Activated CD8-positive, alpha-beta T cell treated with anti-CD3 and anti-CD28 coated beads for 36 hours (primary cell): Measurements from ENCODE around the gene MAP4K4. TPM values are rescaled to one million over a fixed set of nuclear protein-coding genes. Genes with fewer than 3 reads are reported as not detected.

Experiments used
- ATAC-seq: fragments of 200-7000 bp; cut with Tn5 transposase; one replicate; pipeline ENCODE4 v1.10.0; 2021; ENCODE audit warnings: mild to moderate bottlenecking, moderate library complexity
- CTCF ChIA-PET: fragments of 350-600 bp; sonication (Branson Sonifier 250); formaldehyde crosslinking; loops from one replicate; lab custom pipeline; 2021; ENCODE audit warnings: antibody characterized with exemption; lab: Charles Lee
- POLR2A ChIA-PET: fragments of 350-600 bp; sonication (Branson Sonifier 250); formaldehyde crosslinking; loops from one replicate; lab custom pipeline; 2021; ENCODE audit warnings: antibody characterized with exemption; lab: Charles Lee
- DNase-seq: peaks from one replicate; pipeline ENCODE4 v3.0.0-alpha.2; 2020
- H3K27ac Mint-ChIP-seq: one replicate; pipeline ENCODE4 v1.8.0; 2021; ENCODE audit warnings: mild to moderate bottlenecking, mixed read lengths
- H3K27me3 Mint-ChIP-seq: one replicate; pipeline ENCODE4 v1.8.0; 2021; ENCODE audit warnings: mixed read lengths
- H3K36me3 Mint-ChIP-seq: one replicate; pipeline ENCODE4 v1.8.0; 2021; ENCODE audit warnings: low read depth, mixed read lengths
- H3K4me1 Mint-ChIP-seq: one replicate; pipeline ENCODE4 v1.8.0; 2021; ENCODE audit warnings: low read depth, mixed read lengths
- H3K4me3 Mint-ChIP-seq: one replicate; pipeline ENCODE4 v1.8.0; 2021; ENCODE audit warnings: mild to moderate bottlenecking, moderate library complexity, mixed read lengths
- H3K9me3 Mint-ChIP-seq: one replicate; pipeline ENCODE4 v1.8.0; 2021; ENCODE audit warnings: mixed read lengths
- intact Hi-C: fragments of 100-400 bp; cut with micrococcal nuclease; formaldehyde crosslinking; loops from one replicate; pipeline ENCODE4 v1.10.0; 2022
- total RNA-seq, 2 experiments: library from RNA; stranded (reverse); gene quantifications; one replicate each; pipeline ENCODE4 v1.2.3, GENCODE V29; 2021
- TF ChIP-seq, protein P1 (sequence below): fragments of 200-600 bp; IDR thresholded peaks from one replicate; pipeline ENCODE4 v1.8.0; 2022; ENCODE audit warnings: antibody characterized with exemption, mild to moderate bottlenecking

The MAP4K4 gene
- 10 to 100 TPM; 26.3 to 27.3 TPM for total RNA-seq

DNA sequence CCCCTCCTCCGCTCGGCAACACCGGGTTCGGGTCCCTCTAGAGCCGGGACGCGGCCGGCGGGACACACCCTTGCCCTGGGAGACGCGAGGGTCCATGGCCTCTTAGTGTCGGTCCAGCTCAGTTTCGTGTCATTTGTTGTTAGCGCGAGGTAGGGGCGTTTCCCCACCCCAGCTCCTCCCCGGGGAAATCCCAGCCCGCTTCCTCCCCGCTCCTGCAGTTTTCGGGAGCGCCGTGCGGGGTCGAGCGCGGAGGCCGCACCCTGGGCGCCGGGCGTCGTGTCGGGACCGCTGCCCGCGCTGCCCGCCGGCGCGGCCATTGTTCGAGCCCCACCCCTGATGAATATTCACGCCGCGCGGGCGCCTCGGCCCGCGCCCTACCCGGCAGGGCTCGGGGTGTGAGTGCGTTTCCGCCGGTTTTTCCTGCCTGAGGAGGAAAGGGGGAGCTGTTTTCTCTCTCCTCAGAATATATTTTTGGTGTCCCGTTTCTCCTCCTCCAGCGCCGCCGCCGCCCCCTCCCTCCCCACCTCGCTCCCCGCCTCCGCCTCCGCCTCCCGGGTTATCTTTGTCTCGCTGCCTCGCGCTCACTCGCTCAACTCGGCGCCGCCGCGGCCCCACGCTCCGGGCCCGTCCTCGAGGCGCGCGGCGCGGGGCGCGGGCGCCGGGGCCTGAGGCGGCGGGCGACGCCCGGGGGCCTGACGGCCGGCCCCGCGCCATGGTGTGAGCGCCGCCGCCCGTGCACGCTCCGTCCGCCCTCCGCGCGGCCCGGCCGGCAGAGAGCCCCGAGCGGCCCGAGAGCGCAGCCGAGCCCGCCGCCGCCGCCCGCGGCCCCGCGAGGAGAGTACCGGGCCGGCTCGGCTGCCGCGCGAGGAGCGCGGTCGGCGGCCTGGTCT lies at the start of gene MAP4K4:
TSS of gene MAP4K4 (plus strand) at position 584 of the 890 bp plus-strand sequence. CDS start 374 bp downstream, outside the sequence.
- peaks cover 6% of the 10 kb centered on the region for H3K36me3 Mint-ChIP-seq
- ATAC-seq: peak; percentile 41
- peak; percentile 75 for DNase-seq
- H3K4me1 Mint-ChIP-seq: peaks cover 25% of the 10 kb centered on the region
- peak within 1 kb of the TSS; percentile 76 for H3K4me3 Mint-ChIP-seq
- TF ChIP-seq, protein P1, sequence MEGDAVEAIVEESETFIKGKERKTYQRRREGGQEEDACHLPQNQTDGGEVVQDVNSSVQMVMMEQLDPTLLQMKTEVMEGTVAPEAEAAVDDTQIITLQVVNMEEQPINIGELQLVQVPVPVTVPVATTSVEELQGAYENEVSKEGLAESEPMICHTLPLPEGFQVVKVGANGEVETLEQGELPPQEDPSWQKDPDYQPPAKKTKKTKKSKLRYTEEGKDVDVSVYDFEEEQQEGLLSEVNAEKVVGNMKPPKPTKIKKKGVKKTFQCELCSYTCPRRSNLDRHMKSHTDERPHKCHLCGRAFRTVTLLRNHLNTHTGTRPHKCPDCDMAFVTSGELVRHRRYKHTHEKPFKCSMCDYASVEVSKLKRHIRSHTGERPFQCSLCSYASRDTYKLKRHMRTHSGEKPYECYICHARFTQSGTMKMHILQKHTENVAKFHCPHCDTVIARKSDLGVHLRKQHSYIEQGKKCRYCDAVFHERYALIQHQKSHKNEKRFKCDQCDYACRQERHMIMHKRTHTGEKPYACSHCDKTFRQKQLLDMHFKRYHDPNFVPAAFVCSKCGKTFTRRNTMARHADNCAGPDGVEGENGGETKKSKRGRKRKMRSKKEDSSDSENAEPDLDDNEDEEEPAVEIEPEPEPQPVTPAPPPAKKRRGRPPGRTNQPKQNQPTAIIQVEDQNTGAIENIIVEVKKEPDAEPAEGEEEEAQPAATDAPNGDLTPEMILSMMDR: no peak
- ChIA-PET CTCF (interaction anchor here (0.7 to 1.8 kb wide), 9 partner anchors 8 to 278 kb away, joined by 3 to 11 read pairs (median 4); no protein-coding TSS in a partner anchor), POLR2A (interaction anchor here (0.7 to 1.7 kb wide), 8 partner anchors 20 to 335 kb away, joined by 3 to 5 read pairs (median 4); no protein-coding TSS in a partner anchor)
- H3K27ac Mint-ChIP-seq: peak within 1 kb of the TSS; percentile 80
- H3K9me3 Mint-ChIP-seq: peaks cover 3% of the 10 kb centered on the region
- H3K27me3 Mint-ChIP-seq: peaks cover 2% of the 10 kb centered on the region
- intact Hi-C loops: no loop called here

DNA sequence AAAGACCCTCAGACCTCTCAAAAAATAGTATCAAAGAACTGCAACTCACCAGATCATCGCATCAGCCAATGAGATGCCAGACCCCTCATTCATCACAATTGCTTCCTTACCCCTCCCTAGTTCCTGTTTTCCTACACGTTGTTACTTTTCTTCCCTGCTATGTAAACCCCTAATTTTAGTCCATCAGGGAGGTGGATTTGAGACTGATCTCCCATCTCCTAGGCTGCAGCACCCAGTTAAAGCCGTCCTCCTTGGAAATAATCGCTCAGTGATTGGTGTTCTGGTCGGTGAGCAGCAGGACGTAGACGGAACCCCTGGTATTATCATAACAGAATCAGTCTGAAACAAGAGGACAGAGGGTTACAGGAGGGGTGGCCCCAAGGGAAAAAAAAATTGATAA lies 44.0 kb upstream of the MAP4K4 start:
- Mint-ChIP-seq H3K27ac (peak overlapping the region; percentile 43), H3K27me3 (no peaks in the 10 kb centered on the region), H3K4me1 (peaks cover 25% of the 10 kb centered on the region), H3K9me3 (peaks cover 7% of the 10 kb centered on the region), H3K36me3 (peaks cover 4% of the 10 kb centered on the region), H3K4me3 (no peak overlapping the region)
- ChIA-PET CTCF (interaction anchor here (0.7 kb wide), 1 partner anchor 1047 kb away, joined by 3 read pairs; no protein-coding TSS in a partner anchor), POLR2A (interaction anchor here (0.8 kb wide), 1 partner anchor 19 kb away, joined by 3 read pairs; no protein-coding TSS in a partner anchor)
- TF ChIP-seq, protein P1: no peak
- intact Hi-C loops: loop anchor here (10.0 kb wide), 1 partner anchor 239 kb away; no protein-coding TSS in a partner anchor
- DNase-seq (no peak), ATAC-seq (no peak)

DNA sequence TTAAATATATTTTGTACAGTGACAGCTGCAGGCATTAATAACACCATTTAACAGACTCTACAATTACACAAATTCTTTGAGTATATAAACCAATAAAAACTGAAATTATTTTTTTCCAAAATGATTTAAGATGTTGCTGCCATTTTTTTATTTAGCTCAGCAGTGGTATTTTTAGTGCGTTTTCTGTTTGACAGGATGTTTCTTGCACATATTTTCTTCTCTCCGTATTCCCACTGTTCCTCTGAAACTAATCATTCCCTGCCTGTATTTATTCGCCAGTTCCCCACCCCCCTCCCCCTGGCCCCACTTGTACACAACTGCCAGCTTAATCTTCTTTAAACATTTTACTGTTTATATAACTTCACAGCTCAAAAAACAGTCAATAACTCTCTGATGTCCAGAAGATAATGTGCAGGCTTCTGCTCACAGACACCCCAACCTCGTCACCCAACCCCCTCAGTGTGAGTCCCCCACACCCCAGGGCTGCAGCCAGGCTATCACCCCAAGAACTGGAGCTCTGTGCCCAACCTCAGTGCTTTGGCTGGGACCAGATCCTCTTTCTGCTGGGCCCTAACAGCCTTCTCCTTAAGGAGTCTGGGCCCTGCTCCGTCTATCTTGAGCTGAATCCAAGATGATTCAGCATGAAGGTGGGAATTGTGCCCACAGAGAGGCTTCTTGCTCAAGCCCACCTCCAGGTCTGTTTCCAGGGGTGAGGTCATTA lies 41.6 kb upstream of the MAP4K4 start:
- intact Hi-C loops: loop anchor here (10.0 kb wide), 1 partner anchor 241 kb away; no protein-coding TSS in a partner anchor
- ChIA-PET POLR2A (interaction anchor here (1.5 kb wide), 1 partner anchor 41 kb away, joined by 4 read pairs; no protein-coding TSS in a partner anchor), CTCF (interaction anchor here (1.0 kb wide), 1 partner anchor 176 kb away, joined by 3 read pairs; no protein-coding TSS in a partner anchor)
- Mint-ChIP-seq H3K9me3 (peaks cover 7% of the 10 kb centered on the region), H3K27me3 (no peaks in the 10 kb centered on the region), H3K27ac (no peak overlapping the region), H3K4me1 (peaks cover 17% of the 10 kb centered on the region), H3K36me3 (peaks cover 4% of the 10 kb centered on the region), H3K4me3 (no peak overlapping the region)
- DNase-seq (no peak), ATAC-seq (no peak)
- TF ChIP-seq, protein P1: no peak

DNA sequence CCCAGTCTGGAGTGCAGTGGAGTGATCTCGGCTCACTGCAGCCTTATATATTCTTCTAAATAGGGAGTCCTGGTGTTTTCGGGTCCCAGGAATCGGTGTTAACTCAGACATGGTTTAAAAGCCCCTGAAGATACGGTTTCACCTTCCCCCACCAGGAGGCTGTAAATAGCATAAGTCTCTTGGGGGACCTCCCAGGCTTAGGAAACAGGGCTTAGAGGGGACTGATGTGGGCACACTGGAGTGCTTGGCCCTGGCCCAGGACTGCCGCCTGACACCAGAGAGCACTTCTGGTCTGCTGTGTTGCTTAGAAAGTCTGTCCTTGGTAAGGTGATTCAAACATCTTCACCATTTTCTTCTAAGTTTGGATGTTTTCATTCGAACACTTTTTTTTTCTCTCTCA lies 39.7 kb upstream of the MAP4K4 start:
- Mint-ChIP-seq H3K27me3 (no peaks in the 10 kb centered on the region), H3K27ac (no peak overlapping the region), H3K4me3 (no peak overlapping the region), H3K4me1 (peaks cover under 1% of the 10 kb centered on the region), H3K36me3 (no peaks in the 10 kb centered on the region), H3K9me3 (peaks cover 2% of the 10 kb centered on the region)
- CTCF ChIA-PET: no interaction called here
- TF ChIP-seq, protein P1: no peak
- intact Hi-C loops: loop anchor here (10.0 kb wide), 1 partner anchor 243 kb away; no protein-coding TSS in a partner anchor
- no peak for DNase-seq
- POLR2A ChIA-PET: no interaction called here
- ATAC-seq: no peak
